HL-60 (cell line): Measurements from ENCODE around the gene TAOK2.

Source experiments
- DNase-seq, 2 experiments: peaks; one replicate each; pipeline ENCODE4 v3.0.0-alpha.2; 2010 to 2020; ENCODE audit warnings: low read depth in 1 of 2, low spot score in 1 of 2
- H3K27ac ChIP-seq: fragments of 250-450 bp; sonication (Bioruptor Pico); replicated peaks from 2 replicates; pipeline ENCODE4 v1.5.1; 2020; ENCODE audit warnings: mild to moderate bottlenecking, moderate library complexity
- H3K27me3 ChIP-seq: fragments of 250-450 bp; sonication (Bioruptor Pico); 2 replicates; pipeline ENCODE4 v1.5.1; 2021; ENCODE audit warnings: mild to moderate bottlenecking, moderate library complexity; ENCODE audit not compliant: insufficient read depth, poor library complexity, severe bottlenecking
- H3K4me3 ChIP-seq: replicated peaks from 2 replicates; pipeline ENCODE4 v1.5.1; 2011; ENCODE audit warnings: mild to moderate bottlenecking, control low read depth, low read length; ENCODE audit not compliant: insufficient read depth
- GABPA ChIP-seq: IDR thresholded peaks from 2 replicates; pipeline ENCODE4 v1.6.1; 2012; ENCODE audit warnings: low read depth
- POLR2AphosphoS5 ChIP-seq: IDR thresholded peaks from 2 replicates; pipeline ENCODE4 v1.6.1; 2012; ENCODE audit warnings: low read depth
- SPI1 ChIP-seq: IDR thresholded peaks from 2 replicates; pipeline ENCODE4 v1.6.1; 2012; ENCODE audit warnings: low read depth, mild to moderate bottlenecking, borderline replicate concordance
- TF ChIP-seq, protein P1 (sequence below): IDR thresholded peaks from 2 replicates; pipeline ENCODE4 v1.6.1; 2012; ENCODE audit warnings: low read depth; ENCODE audit not compliant: insufficient replicate concordance
- TF ChIP-seq, protein P2 (sequence below): IDR thresholded peaks from one replicate; pipeline ENCODE4 v1.5.1; 2011; ENCODE audit warnings: low read length, control low read depth, inconsistent platforms; ENCODE audit not compliant: insufficient read depth

Gene TAOK2

DNA sequence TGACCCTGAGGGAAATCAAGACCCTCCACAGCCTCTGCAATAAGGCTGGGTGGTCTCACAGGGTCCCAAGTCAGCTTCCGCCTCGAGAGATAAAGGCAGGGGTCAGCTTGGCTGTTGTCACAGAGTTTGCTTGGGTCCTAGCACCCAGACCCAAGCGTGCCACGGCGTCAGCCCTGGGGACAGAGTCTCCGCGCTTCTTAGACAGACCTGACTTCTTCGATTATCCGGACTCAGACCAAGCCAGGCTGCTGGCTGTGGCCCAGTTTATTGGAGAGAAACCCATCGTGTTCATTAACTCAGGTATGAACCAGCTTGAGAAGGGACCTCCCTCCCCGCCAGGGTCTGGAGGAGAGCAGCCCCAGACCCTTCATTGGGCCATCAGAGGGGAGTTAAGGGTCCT, 49.9 kb downstream of the TAOK2 start:
- TF ChIP-seq, protein P1, sequence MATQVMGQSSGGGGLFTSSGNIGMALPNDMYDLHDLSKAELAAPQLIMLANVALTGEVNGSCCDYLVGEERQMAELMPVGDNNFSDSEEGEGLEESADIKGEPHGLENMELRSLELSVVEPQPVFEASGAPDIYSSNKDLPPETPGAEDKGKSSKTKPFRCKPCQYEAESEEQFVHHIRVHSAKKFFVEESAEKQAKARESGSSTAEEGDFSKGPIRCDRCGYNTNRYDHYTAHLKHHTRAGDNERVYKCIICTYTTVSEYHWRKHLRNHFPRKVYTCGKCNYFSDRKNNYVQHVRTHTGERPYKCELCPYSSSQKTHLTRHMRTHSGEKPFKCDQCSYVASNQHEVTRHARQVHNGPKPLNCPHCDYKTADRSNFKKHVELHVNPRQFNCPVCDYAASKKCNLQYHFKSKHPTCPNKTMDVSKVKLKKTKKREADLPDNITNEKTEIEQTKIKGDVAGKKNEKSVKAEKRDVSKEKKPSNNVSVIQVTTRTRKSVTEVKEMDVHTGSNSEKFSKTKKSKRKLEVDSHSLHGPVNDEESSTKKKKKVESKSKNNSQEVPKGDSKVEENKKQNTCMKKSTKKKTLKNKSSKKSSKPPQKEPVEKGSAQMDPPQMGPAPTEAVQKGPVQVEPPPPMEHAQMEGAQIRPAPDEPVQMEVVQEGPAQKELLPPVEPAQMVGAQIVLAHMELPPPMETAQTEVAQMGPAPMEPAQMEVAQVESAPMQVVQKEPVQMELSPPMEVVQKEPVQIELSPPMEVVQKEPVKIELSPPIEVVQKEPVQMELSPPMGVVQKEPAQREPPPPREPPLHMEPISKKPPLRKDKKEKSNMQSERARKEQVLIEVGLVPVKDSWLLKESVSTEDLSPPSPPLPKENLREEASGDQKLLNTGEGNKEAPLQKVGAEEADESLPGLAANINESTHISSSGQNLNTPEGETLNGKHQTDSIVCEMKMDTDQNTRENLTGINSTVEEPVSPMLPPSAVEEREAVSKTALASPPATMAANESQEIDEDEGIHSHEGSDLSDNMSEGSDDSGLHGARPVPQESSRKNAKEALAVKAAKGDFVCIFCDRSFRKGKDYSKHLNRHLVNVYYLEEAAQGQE, result no peak
- TF ChIP-seq, protein P2, sequence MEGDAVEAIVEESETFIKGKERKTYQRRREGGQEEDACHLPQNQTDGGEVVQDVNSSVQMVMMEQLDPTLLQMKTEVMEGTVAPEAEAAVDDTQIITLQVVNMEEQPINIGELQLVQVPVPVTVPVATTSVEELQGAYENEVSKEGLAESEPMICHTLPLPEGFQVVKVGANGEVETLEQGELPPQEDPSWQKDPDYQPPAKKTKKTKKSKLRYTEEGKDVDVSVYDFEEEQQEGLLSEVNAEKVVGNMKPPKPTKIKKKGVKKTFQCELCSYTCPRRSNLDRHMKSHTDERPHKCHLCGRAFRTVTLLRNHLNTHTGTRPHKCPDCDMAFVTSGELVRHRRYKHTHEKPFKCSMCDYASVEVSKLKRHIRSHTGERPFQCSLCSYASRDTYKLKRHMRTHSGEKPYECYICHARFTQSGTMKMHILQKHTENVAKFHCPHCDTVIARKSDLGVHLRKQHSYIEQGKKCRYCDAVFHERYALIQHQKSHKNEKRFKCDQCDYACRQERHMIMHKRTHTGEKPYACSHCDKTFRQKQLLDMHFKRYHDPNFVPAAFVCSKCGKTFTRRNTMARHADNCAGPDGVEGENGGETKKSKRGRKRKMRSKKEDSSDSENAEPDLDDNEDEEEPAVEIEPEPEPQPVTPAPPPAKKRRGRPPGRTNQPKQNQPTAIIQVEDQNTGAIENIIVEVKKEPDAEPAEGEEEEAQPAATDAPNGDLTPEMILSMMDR, result no peak
- TF ChIP-seq GABPA, result no peak
- no peak for TF ChIP-seq SPI1
- TF ChIP-seq POLR2AphosphoS5, result no peak
- Histone ChIP-seq H3K27ac (no peak overlapping the region), H3K4me3 (no peak overlapping the region), H3K27me3 (peaks cover 34% of the 10 kb centered on the region)
- no peak for DNase-seq

DNA sequence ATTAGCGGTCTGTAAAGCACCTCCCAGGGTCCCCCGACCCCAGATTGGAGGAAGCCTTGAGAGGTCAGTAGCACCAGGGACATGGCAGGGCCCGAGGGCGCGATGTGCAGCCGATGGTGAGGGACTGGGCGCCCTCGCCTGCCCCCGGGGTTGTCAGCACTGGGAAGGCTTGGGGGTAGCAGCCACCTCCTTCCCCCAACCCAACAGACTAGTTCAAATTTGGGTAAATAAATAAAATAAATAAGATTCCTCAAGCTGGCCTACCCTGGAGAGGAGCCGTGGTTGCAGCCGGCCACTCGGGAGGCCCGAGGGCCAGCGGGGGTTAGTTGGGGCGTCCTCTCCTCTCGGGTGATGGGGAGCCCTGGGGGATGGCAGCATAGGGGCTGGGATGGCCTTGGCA, 50.8 kb downstream of the TAOK2 start:
- Histone ChIP-seq H3K27me3 (peaks cover 41% of the 10 kb centered on the region), H3K27ac (no peak overlapping the region), H3K4me3 (no peak overlapping the region)
- DNase-seq, result no peak
- TF ChIP-seq, protein P1, result no peak
- TF ChIP-seq, protein P2, result no peak
- TF ChIP-seq GABPA (no peak), POLR2AphosphoS5 (no peak), SPI1 (no peak)

DNA sequence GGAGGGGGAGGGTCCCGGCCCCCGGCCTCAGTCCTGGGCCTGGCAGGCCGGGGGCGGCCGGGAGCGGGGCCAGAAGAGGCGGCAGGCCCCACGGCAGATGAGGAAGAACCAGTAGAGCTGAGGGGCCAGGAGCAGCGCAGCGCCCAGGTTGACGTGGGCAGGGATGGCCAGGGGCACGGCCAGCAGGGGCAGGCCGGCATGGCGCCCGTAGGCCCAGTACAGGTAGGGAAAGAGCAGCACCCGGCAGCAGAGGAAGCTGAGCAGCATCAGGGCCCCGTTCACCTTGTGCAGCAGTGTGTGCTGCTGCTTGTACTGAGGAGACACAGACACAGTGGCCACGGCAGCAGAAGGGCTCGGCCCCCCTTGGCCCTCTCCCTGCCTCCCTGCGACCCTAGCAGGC, 51.5 kb downstream of the TAOK2 start:
- TF ChIP-seq, protein P1, result no peak
- TF ChIP-seq GABPA, result no peak
- TF ChIP-seq, protein P2, result no peak
- no peak for TF ChIP-seq POLR2AphosphoS5
- no peak for TF ChIP-seq SPI1
- DNase-seq, result no peak
- Histone ChIP-seq H3K27ac (no peak overlapping the region), H3K4me3 (no peak overlapping the region), H3K27me3 (peaks cover 48% of the 10 kb centered on the region)
